Activated gamma-delta T cell (primary cell): Measurements from ENCODE around the gene TUBGCP6.

ENCODE experiments used
- DNase-seq: peaks from one replicate; lab custom pipeline; 2025; lab: John Stamatoyannopoulos, UW

The TUBGCP6 gene

DNA sequence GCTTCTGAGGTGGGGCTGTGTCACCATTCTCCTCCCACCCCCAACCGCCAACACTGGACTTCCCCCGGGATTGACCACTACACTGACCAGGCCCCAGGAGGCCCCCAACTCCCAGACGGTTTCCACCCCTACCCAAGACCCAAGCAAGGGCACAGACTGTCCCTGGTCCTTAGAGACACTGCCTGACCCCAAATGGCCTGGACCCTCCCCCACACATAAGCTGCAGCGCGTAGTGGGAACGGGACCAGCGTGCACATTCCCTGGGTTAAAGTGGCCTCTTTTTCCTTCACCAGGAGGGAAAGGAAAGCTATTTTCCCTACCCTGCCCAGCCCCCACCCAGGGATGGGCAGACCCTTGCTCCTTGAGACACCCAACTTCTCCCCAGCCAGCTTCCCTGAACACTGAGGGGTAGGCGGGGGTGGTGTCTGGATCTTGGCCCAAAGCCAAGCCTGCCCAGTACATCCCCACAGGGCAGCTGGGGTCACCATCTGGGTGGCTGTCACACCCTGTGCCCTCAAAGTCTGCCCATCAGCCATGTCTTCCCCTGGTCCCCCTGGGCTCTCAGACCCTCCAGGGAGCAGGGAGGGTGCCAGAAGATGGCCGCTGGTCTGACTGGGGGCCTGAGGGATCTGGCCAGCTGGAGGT, 18.3 kb upstream of the TUBGCP6 start:
- DNase-seq, result no peak

DNA sequence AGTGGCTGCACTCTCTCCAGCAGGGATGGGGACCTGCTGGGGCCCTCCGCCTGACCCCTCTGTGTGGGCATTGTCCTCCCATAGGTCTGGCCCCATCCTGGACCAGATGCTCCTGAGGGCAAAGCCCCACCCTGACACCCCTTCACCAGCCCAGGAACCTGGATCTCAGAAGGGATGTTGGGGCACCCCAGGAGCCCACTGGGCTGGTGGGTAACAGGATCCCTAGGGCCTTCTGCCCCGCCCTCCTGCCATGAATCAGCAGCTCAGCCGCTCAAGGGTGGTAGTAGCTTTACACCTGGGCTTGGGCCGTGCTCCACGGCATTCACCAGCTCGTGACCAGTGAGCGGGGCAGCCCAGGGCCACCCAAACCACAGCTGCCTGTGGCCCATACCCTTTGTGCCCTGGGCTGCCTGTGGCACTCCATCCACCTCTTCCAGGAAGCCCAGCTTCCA, 17.7 kb upstream of the TUBGCP6 start:
- no peak for DNase-seq

DNA sequence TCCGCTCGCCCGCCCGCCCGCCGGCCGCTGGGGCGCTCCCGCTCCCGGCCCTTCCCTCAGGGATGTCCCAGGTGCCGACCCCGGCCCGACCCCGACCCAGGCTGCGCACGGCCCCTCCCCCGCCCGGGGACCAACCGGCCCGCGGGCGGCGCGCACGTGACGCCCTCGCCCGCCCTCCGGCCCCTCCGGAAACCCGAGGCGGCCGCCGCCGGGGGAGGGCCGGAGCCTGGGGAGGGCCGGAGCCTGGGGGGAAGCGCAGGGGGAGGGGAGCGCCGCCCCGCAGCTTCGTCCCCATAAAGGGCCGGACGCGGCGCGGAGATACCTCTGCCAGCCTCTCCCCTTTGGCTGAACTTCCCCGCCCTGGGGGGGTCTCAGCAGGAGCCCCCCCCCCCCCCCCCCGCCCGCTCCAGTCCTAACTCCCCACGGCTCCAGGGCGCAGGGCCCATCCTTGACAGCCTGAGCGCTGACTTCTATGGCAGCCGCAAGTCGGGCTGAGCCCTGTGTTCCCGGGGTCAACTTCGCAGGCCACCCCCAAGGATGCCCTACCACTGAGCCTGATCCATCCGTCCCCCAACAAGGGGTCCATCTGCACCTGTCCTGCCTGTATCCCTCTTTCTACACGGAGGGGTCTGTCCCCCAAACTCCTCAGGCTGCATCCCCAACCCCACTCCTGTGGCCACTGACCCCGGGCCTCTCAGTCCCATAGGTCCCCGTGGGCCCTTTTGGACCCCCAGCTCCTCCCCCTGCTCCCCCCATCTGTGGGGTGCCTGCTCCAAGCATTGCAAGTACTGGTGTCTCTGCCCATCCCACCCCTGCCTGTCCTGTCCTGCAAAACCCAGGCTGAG, 17.0 kb upstream of the TUBGCP6 start, which contains the start of gene MAPK12:
MAPK12 (minus strand) TSS at position 69 of the 845 bp plus-strand sequence. CDS start 174 bp downstream, outside the sequence.
- no peak for DNase-seq

DNA sequence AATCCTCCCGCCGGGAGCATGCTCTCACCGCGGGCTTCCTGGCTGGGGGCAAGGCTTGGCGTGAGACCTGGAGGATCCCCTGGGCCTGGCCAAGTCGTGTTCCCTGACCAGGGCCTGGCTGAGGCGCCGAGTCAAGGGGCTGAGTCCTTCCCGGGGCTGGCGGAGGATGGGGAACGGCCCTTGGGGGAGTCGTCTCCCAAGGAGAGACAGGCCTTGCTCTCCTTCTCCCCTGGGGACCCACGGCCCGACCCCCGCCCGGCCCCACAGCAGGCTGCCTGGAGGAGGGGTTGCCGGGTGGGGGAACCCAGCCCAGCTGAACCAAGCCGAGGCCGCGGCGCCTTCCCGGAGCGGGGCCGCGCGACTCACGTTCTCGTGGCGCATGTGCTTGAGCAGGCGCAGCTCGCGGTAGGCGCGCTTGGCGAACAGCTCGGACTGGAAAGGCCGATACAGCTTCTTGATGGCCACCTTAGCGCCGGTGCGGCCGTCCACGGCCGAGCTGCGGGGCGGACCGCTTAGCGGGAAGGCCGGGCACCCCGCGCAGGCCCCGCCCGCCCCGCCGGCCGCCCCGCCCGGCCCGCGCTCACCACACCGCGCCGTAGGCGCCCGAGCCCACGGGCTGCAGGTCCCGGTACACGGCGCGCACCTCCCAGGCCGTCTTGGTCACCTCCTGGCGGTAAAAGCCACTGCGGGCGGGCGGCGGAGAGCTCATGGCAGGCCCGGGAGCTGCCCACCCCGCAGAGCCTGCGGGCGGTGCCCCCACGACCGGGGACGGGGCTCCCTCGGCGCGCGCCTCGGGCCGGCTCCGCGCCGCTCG, 16.2 kb upstream of the TUBGCP6 start:
- no peak for DNase-seq

DNA sequence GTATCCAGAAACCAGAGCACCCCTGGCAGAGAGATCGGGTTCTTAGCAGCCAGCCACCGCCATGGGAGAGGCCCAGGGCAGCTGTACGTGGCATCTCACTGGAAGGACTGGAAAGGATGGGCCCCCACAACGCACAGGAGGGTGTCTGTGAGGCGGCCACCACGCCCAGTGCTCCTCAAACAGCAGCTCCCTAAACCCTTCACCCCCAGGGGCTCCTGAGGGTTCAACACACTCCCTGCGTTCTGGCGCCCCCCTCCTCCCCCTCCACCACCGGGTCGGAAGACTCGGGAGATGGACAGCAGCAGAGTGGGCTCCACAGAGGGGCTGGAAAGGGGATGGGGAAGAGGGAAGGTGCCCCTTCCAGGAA, 15.6 kb upstream of the TUBGCP6 start:
- DNase-seq, result no peak

DNA sequence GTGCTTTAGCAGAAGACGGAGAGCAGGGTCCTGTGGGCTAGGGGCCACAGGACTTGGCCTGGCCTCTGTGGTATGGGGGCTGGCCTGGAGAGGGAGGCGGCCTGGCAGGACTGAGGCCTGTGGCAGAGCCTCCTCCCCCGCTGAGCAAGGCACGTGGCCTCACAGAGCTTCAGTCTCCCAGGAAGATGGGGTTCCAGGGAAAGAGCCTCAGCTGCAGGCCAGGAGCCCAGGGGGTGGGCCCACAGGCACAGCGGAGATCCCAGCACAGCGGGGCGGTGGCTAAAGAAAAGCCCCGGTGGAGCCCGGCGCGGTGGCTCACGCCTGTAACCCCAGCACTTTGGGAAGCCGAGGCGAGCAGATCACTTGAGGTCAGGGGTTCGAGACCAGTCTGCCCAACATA, 14.5 kb upstream of the TUBGCP6 start:
- no peak for DNase-seq

DNA sequence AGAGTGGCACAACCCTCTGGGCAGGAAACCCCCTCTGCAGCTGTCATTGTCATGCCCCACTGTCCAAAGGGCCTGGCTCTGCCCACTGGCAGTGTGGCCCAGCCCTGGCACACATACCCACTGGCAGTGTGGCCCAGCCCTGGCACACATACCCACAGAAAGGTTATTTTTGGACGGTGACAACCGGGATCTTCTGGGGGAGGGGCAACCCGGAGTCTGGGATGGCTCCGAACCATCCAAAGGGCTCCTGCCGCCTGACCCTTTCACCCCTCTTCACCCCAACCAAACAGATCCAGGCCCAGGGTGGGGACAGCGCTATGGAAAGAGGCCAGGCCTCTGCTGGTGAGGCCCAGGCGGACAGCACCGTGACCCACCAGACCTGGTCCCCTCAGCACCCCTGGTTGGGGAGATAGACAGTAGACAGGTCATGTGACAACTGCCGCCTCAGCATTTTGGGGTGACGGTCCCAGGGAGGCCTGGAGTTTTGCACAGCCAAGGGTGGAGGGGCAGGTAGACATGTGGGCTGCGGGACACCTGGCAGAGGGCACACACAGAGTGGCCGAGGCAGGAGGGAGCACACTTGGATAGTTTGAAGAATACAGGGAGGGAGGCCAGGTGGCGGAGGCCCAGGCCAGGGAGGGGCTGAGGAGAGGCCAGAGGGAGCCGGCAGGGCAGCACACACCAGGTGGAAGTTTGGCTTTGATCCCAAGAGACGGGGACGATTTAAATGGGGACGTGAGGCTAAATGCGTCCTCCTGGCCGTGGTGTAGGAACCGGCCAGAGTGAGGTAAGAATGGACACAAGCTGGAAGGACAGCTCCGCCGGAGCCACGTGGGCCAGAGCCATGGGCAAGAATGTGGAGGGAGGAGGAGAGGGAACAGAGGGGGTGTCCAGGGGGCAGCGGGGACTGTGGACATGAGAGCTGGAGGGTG, 13.8 kb upstream of the TUBGCP6 start:
- DNase-seq, result no peak

DNA sequence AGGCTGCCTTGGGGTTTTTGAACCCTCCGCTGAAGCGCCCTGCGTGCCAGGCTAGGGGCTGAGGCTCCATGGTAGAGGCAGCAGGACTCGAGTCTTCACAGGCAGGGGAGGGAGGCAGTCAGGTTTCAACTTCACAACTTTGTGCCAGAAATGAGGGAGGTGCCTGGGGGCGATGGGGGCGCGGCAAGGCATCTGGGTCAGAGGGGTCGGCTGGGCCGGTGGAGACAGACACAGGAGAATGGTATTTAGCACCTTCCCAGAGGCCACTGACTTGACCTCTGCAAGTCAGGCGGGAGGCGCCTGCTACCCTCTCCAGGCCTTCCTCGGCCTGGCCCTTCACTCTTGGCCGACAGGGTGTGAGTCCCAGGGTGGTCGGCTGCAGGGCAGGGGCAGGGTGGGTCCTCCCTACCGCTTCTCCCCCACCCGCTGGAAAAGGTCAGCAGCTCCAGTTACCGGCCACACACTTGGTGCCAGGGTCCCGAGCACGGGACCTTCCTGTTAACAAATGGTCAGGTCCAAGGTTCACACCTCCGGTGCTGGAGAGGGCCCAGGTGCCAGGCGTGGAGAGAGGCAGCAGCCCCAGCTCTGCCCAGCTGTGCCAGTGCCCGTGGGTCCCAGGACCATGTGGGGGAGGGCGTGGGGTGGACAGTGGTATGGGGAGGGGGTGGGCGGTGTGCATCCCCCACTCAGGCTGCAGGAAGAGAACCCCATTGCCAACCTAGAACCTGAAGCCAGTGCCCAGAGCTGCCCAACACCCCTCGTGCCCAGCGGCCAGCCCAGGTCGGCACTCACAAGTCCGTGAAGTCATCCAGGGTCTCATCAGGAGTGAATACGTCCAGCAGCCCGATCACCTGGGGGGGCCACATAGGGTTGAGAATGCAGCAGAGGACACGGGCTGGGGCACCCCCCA, 12.9 kb upstream of the TUBGCP6 start:
- no peak for DNase-seq

DNA sequence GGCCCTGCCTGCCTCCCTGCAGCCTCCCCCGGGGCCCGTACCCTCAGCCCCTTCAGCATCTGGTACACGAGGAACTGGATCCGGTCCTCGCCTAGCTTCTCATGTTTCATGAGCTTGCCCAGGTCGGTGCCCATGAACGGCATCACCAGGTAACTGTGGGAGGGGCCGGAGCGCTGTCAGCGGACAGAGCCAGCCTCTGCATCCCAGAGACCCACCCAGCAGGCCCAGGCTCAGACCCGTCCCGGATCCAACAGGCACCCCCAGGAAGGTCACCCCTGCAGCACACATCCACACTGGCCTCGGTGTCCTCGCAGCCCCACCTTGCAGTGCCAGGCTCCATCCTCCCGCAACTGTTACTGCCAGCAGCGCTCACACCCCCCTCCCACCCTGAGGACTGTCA, 12.2 kb upstream of the TUBGCP6 start:
- DNase-seq, result no peak

DNA sequence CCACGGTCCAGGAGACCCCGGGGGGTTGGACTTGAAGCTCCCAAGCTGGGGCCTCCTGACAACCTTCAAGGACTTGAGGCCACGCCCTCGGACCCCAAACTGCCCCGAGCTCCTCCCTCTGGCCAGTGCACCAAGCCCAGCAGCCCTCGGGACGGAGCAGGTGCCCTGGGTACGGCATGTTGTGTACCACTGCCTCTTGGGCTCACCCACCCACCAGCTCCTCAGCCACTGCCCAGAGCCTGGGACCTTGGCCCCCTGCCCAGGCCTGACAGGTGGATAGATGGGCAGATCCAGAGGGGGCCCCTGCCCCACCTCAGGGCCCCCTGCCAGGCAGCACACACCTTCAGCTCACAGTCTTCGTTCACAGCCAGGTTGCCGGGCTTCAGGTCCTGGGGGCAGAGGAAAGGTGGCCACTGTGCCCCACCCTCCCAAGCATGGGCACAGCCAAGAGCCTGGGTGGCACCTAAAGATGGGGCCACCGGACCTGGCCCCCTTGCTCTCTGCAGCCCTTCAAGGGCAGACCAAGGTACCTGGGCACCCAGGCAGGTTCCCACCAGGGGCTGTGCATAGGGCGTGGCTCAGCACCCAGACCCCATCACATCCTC, 11.5 kb upstream of the TUBGCP6 start:
- no peak for DNase-seq

DNA sequence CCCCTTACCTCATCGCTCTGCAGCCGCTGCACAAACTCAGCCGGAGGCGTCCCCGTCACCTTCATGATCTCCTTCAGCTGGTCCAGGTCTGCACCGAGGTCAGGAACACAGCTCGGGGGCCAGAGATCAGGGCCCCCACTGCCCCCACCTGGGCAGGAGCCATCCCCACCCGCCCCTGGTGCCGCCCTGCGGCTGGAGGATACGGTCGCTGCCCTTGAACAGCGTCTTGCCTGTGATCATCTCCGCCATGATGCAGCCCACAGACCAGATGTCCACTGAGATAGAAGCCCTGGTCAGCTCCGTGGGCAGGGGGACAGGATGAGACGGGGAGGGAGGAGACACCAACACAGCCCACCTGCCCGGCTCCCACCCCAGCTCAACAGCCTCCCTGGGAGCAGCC, 10.8 kb upstream of the TUBGCP6 start:
- DNase-seq, result no peak

DNA sequence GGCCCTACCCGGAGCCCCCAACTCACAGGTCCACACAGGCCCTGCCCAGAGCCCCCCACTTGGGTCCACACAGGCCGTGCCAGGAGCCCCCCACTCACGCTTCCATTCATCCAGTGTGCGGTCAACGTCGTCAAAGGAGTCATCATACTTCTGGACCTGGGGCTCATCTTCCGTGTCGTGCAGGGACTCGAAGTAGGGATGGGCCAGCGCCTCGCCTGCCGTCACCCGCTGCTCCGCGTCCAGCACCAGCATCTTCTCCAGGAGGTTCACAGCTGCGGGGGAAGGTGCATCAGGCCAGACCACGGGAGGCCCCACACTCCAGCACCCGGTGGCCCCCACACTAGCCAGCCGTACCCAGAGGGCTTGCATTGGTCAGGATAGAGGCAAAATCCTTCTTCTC, 10.3 kb upstream of the TUBGCP6 start:
- no peak for DNase-seq

DNA sequence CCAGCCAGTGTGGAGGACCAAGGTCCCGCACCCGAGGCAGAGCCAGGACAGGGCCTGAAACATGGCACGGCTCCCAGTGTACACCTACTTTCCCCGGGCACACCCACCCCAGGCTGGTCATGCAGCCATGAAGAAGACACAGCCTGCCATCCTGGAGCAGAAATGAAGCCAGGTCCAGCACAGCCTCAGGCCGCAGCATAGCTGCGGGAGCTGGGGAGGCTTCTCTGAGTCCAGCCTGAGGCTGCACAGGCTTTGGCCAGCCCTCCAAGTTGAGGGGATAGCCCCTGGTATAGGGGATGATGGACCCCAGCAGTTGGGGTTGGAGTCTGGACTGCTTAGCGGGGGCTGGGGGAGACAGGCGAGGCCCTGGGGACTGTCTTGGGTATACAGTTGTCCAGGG, 9.1 kb upstream of the TUBGCP6 start:
- no peak for DNase-seq

DNA sequence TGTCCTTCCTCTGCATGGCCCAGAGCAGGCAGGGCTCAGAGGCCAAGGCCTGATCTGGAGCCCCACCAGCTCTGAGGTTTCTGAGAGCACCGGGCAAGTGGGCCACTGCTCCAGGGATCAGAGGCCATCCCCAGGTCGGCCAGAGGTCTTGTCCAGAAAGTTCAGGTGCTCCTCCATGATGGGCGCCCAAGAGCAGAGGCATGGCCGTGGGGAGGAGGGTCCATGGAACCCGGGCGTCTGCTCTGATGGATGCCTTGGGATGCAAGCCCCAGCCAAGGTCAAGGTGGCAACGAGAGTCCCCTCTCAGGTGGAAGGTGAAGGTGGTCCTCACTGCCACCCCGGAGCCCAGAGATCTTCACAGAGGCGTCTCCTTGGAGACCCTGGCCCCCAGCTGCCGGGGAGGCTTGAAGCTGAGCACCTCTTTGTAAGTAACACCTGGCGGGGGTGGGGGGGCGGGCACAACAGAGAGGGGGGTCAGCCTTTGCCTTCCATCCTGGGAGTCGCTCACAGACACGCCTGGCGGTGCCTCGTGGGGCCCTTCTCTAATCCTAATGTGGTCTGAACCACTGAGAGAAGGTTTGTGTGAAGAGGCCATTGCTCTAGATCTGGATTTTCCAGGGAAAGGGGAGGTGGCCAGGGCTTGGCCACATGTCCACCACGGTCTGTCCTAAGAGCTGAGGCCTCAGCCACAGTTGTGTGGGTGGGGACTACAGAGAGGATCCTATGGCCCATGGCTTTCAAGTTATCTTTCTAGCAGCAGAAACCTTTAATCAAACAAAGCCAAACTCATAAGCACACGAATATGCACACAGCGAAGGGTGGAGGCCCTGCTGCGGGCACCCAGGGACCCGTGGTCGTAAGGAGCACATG, 8.5 kb upstream of the TUBGCP6 start:
- DNase-seq, result no peak

DNA sequence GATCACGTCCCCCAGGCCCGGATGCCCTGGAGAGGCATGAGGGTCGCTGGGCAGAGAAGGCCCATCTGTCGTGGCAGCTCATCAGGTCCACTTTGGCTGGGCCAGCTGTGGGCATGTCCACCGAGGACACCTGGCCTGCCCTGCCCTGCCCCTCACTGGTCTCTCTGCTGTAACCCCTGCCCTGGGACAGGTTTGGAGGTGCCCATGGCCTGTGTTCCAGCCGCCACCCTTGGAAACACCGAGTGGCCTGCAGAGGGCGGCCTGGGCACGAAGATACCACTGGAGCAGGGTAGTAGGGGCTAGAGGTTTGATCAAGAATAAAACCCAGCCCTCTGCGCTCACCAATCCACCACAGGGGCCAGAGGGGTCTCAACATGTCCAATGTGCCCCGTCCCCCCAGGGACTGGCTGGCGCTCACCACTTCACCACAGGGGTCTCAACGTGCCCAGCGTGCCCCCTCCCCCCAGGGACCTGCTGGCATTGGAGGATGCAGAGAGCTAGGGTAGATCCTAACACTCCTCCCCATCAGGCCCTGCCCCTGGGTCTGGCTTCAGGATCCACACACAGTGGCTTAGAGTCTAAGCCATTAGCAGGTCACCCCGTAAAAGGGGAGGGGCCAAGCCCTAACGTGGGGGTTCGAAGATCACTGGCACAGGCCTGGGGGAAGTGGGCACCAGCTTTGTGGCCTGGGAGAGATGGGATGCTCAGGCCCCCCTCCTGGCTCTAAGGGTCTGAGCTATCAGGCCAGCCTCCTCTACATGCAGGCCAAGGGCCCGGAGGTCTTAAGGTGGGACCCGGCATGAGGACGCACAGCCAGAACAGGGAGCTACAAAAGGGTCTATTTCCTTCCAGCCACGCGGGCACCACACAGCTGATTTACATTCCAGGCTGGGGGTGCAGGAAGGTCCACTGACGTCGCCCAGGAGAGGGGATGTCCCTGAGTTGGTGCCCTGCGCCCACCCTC, 7.5 kb upstream of the TUBGCP6 start:
- DNase-seq, result no peak

DNA sequence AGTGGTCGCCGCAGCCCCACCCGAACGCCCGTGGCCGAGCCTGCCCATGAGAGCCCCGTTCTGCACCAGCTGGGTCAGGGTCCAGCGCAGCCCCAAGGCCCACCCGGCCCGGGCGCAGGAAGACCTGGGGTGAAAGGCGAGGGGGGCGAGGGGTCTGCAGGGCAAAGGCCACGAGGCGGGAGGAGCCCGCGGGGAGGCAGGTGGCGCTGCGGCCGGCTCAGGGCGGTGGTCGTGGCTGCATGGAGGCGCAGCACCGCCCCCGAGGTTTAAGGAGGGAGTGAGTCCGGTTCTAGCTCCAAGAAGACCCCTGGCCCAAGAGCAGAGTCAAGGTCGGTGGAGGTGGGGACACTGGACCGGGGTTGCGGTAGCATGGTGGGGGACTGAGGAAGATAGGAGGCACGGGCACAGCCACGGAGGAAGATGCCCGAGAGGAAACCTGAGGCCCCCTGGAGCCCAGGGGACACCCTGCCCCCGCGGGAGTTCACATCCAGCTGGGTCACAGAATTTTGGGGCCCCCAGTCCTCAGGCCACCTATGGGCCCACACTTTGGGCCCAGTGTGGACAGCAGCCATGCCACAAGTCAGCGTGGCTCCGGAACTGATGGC, 6.8 kb upstream of the TUBGCP6 start:
- no peak for DNase-seq
